Fibroblast of villous mesenchyme (primary cell): Measurements from ENCODE around the gene MFAP3L. TPM values are rescaled to one million over a fixed set of nuclear protein-coding genes. Genes with fewer than 3 reads are reported as not detected.

Source experiments
- DNase-seq: peaks from one replicate; pipeline ENCODE4 v3.0.0-alpha.2; 2010; ENCODE audit warnings: low read depth
- H3K4me3 ChIP-seq: 2 replicates; pipeline ENCODE4 v1.5.1; 2011; ENCODE audit warnings: low read depth, mild to moderate bottlenecking, low read length
- total RNA-seq: library from RNA; depleted of rRNA; stranded (reverse); fragments of >200 nt; gene quantifications from 2 replicates; pipeline ENCODE4 v1.2.3, GENCODE V29; 2012
- TF ChIP-seq, protein P1 (sequence below): IDR thresholded peaks from 2 replicates; pipeline ENCODE4 v1.5.1; 2012; ENCODE audit warnings: low read depth, mild to moderate bottlenecking, low read length; ENCODE audit not compliant: insufficient read depth

The MFAP3L gene
- total RNA-seq, 1 donor, result 0.86 TPM

DNA sequence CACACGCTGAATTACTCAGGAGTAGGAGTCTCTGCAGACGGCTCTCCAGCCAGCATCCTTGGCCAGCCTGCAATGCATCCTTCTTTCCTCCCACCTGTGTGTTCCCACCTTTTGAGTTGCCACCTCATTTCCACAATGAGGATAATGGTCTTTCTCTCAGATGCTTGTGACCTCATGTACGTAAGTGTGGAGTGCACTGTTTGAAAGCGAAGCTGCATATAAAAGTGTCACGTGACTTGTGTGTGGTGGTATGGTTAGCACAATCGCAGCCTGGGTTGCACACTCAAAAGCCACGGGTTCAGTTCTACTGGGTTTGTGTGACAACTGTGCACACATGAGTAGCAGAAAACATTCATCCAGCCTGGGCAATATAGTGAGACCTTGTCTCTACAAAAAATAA is 12.0 kb upstream of the MFAP3L start:
- DNase-seq, result no peak
- TF ChIP-seq, protein P1, sequence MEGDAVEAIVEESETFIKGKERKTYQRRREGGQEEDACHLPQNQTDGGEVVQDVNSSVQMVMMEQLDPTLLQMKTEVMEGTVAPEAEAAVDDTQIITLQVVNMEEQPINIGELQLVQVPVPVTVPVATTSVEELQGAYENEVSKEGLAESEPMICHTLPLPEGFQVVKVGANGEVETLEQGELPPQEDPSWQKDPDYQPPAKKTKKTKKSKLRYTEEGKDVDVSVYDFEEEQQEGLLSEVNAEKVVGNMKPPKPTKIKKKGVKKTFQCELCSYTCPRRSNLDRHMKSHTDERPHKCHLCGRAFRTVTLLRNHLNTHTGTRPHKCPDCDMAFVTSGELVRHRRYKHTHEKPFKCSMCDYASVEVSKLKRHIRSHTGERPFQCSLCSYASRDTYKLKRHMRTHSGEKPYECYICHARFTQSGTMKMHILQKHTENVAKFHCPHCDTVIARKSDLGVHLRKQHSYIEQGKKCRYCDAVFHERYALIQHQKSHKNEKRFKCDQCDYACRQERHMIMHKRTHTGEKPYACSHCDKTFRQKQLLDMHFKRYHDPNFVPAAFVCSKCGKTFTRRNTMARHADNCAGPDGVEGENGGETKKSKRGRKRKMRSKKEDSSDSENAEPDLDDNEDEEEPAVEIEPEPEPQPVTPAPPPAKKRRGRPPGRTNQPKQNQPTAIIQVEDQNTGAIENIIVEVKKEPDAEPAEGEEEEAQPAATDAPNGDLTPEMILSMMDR, result no peak
- H3K4me3 ChIP-seq, result no peak overlapping the region

DNA sequence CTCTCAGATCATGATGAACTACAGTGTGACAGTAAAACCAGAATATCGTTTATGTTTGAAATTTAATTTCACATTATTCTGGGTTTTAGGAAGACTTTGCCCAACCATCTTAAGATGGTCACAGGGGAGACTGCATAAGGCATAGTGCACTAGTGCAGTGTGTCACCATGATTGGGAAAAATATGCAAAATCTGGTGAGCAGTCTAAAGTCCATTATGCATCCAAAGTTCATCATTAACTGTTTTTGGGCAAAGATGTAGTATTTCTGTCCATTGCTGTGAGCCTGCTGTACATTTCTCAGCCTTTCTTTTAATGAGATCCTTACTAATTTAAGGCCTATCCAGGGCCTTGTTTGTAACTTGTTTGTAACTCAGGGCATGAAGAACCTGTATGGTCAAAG is 11.3 kb upstream of the MFAP3L start:
- no peak overlapping the region for H3K4me3 ChIP-seq
- TF ChIP-seq, protein P1, result no peak
- no peak for DNase-seq

DNA sequence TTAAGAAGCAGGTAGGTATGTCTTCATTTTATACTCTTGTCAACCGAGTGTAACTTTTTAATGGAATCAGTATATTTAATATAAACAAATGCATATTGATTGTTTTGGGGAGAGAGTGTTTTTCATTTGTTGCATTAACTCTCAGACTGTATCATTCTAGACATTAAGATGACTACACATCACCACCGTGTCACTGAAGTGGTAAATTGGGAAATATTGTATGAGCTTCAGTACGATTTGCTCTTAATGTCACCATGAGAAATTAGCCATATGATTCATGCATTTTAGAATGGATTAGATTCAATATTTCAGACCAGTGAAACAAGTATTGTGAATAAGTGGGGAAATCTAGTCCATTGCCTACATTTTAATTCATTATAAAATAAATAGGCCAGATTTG is 9.7 kb upstream of the MFAP3L start:
- TF ChIP-seq, protein P1, result no peak
- no peak overlapping the region for H3K4me3 ChIP-seq
- no peak for DNase-seq

GRCh38 chr4:170035231-170035630 is 9.0 kb upstream of the MFAP3L start:
- TF ChIP-seq, protein P1, result no peak
- DNase-seq, result no peak
- no peak overlapping the region for H3K4me3 ChIP-seq

- TF ChIP-seq, protein P1, result no peak
- no peak overlapping the region for H3K4me3 ChIP-seq
- no peak for DNase-seq
Observed at GRCh38 chr4:170033999-170034398, 7.8 kb upstream of the MFAP3L start.

GRCh38 chr4:170030121-170030520 is 3.9 kb upstream of the MFAP3L start:
- H3K4me3 ChIP-seq, result no peak overlapping the region
- no peak for DNase-seq
- TF ChIP-seq, protein P1, result no peak

- DNase-seq, result peak; percentile 97
- peak overlapping the region; percentile 84 for H3K4me3 ChIP-seq
- TF ChIP-seq, protein P1, result no peak
Observed at GRCh38 chr4:170027181-170027829, 1.1 kb upstream of the MFAP3L start.
